ENCODE data around the gene PRRG4. TPM values are rescaled to one million over a fixed set of nuclear protein-coding genes. Genes with fewer than 3 reads are reported as not detected.

PRRG4 gene
- total and polyA plus RNA-seq, 2 of the 13 experiments (the other 11 are each of a cell fraction or from before 2014, with no cell fraction given), result 0.24 to 0.95 TPM

GRCh38 chr11:32831221-32831620 lies 1.5 kb downstream of the PRRG4 start (continued):
- TF ChIP-seq NR2F6 (IDR thresholded peaks at IDR 0.05) (no peak), NR2F6 (CRISPR knock-in tag; IDR thresholded peaks at IDR 0.05) (no peak)

GRCh38 chr11:32833921-32834320 lies 4.2 kb downstream of the PRRG4 start:
- Histone ChIP-seq H2AFZ (ENCODE audit: low read length) (no peak overlapping the region), H3K27me3 (ENCODE audit: control insufficient read depth in 1 of 2, insufficient read depth in 2 of 2, low read length in 2 of 2) (peaks cover 0 to 5% of the 10 kb centered on the region in 2 experiments; a peak in 1 of 5 replicates), H3K4me1 (ENCODE audit: insufficient read depth, low read length) (peaks cover 10% of the 10 kb centered on the region), H3K9ac (ENCODE audit: insufficient read depth, low read depth, low read length) (no peak overlapping the region), H3K4me3 (replicated peaks in 1 of 3; ENCODE audit: insufficient read depth in 1 of 3, low read depth in 2 of 3, low read length in 3 of 3) (no peak overlapping the region), H3K27ac (ENCODE audit: extremely low read length, insufficient read depth, low read length) (no peak overlapping the region), H3K4me2 (ENCODE audit: low read depth, low read length) (no peak overlapping the region), H3K36me3 (replicated peaks in 1 of 2; ENCODE audit: control insufficient read depth in 1 of 2, insufficient read depth in 2 of 2, low read length in 2 of 2) (no peaks in the 10 kb centered on the region), H4K20me1 (ENCODE audit: insufficient read depth, low read length) (no peaks in the 10 kb centered on the region), H3K9me3 (ENCODE audit: low read length) (no peaks in the 10 kb centered on the region), H3K79me2 (ENCODE audit: insufficient read depth, low read length) (no peaks in the 10 kb centered on the region)
- in situ Hi-C loops (cut with HindIII; ENCODE audit: extremely low pct_ligation_motif_present, low pct_unique_long_range_greater_than_20kb) (no loop called here), intact Hi-C loops (cut with micrococcal nuclease; ENCODE audit: unreplicated experiment) (no loop called here)
- DNase-seq (ENCODE audit: low spot score), result no peak
- ChIA-PET POLR2A (no interaction called here), CTCF (ENCODE audit: low intra/inter-chr PET ratio, low total read pairs) (no interaction called here)
- TF ChIP-seq ZNF563 (CRISPR knock-in tag; IDR thresholded peaks at IDR 0.05) (no peak), MEIS2 (CRISPR knock-in tag; IDR thresholded peaks at IDR 0.05) (no peak), PAXIP1 (CRISPR knock-in tag; conservative IDR thresholded peaks at IDR 0.05) (no peak), HDAC1 (CRISPR knock-in tag; IDR thresholded peaks at IDR 0.05) (no peak), MED1 (CRISPR knock-in tag; IDR thresholded peaks at IDR 0.05) (no peak), THAP7 (CRISPR knock-in tag; IDR thresholded peaks at IDR 0.05) (no peak), RARG (CRISPR knock-in tag; IDR thresholded peaks at IDR 0.05; ENCODE audit: low read depth) (no peak), BORCS8-MEF2B (CRISPR knock-in tag; IDR thresholded peaks at IDR 0.05) (no peak), TBP (CRISPR knock-in tag; IDR thresholded peaks at IDR 0.05) (no peak), ZNF282 (IDR thresholded peaks at IDR 0.05; ENCODE audit: partially characterized antibody) (no peak), ELF4 (CRISPR knock-in tag; IDR thresholded peaks at IDR 0.05; ENCODE audit: borderline replicate concordance) (no peak)
- TF ChIP-seq, protein P1, sequence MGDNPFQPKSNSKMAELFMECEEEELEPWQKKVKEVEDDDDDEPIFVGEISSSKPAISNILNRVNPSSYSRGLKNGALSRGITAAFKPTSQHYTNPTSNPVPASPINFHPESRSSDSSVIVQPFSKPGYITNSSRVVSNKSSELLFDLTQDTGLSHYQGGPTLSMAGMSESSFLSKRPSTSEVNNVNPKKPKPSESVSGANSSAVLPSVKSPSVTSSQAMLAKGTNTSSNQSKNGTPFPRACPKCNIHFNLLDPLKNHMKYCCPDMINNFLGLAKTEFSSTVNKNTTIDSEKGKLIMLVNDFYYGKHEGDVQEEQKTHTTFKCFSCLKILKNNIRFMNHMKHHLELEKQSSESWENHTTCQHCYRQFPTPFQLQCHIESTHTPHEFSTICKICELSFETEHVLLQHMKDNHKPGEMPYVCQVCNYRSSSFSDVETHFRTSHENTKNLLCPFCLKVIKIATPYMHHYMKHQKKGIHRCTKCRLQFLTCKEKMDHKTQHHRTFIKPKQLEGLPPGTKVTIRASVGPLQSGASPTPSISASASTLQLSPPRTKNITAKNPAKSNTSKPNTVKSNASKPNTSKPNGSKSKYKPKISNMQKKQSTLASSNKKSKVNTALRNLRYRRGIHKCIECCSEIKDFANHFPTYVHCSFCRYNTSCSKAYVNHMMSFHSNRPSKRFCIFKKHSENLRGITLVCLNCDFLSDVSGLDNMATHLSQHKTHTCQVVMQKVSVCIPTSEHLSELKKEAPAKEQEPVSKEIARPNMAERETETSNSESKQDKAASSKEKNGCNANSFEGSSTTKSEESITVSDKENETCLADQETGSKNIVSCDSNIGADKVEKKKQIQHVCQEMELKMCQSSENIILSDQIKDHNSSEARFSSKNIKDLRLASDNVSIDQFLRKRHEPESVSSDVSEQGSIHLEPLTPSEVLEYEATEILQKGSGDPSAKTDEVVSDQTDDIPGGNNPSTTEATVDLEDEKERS (CRISPR knock-in tag; IDR thresholded peaks at IDR 0.05), result no peak
- TF ChIP-seq, protein P2, sequence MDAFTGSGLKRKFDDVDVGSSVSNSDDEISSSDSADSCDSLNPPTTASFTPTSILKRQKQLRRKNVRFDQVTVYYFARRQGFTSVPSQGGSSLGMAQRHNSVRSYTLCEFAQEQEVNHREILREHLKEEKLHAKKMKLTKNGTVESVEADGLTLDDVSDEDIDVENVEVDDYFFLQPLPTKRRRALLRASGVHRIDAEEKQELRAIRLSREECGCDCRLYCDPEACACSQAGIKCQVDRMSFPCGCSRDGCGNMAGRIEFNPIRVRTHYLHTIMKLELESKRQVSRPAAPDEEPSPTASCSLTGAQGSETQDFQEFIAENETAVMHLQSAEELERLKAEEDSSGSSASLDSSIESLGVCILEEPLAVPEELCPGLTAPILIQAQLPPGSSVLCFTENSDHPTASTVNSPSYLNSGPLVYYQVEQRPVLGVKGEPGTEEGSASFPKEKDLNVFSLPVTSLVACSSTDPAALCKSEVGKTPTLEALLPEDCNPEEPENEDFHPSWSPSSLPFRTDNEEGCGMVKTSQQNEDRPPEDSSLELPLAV (CRISPR knock-in tag; conservative IDR thresholded peaks at IDR 0.05; ENCODE audit: low read depth), result no peak
- no peak for FAIRE-seq
- WGBS (ENCODE audit: low lambda C conversion rate), result 46% methylated on average over 1 of the region's 1 CpG
- BruUV-seq (replicated peaks), result no TSS peak
- ATAC-seq, result no peak
